IMR-90 (cell line): ENCODE data around the gene KCNK10. TPM values are rescaled to one million over a fixed set of nuclear protein-coding genes. Genes with fewer than 3 reads are reported as not detected.

ENCODE experiments used
- ATAC-seq: fragments of 200-7000 bp; cut with Tn5 transposase; 2 replicates; pipeline ENCODE4 v1.9.1; 2020; ENCODE audit warnings: low read depth, mild to moderate bottlenecking, moderate library complexity
- BruUV-seq: library from RNA; stranded (reverse); fragments of 400-500 nt; replicated peaks from 2 replicates; lab custom pipeline; 2021; lab: Mats Ljungman, UMichigan
- CTCF ChIA-PET: fragments of 300-600 bp; formaldehyde crosslinking; extraction: SDS; loops from one replicate; lab custom pipeline; 2021; ENCODE audit warnings: antibody characterized with exemption; lab: Yijun Ruan, JAX
- POLR2A ChIA-PET: fragments of 300-600 bp; sonication (Branson Sonifier 250); formaldehyde crosslinking; loops from one replicate; lab custom pipeline; 2022; ENCODE audit warnings: antibody characterized with exemption; ENCODE audit not compliant: unreplicated experiment; lab: Charles Lee
- DNase-seq: peaks from one replicate; pipeline ENCODE4 v3.0.0; 2013
- H2AFZ ChIP-seq: replicated peaks from 2 replicates; pipeline ENCODE3; 2013; ENCODE audit warnings: low read length, mild to moderate bottlenecking; ENCODE audit not compliant: poor library complexity
- H2AK5ac ChIP-seq: 2 replicates; pipeline ENCODE4 v1.6.1; 2013; ENCODE audit warnings: low read depth, low read length, inconsistent platforms
- H2AK9ac ChIP-seq: replicated peaks from 2 replicates; pipeline ENCODE3; 2013; ENCODE audit warnings: mild to moderate bottlenecking, low read depth, low read length, moderate library complexity; ENCODE audit not compliant: poor library complexity
- H2BK120ac ChIP-seq: 2 replicates; pipeline ENCODE4 v1.6.1; 2013; ENCODE audit warnings: low read depth, low read length, inconsistent platforms
- H2BK15ac ChIP-seq: 3 replicates; pipeline ENCODE4 v1.6.1; 2013; ENCODE audit warnings: low read depth, low read length, inconsistent platforms
- H2BK20ac ChIP-seq: 2 replicates; pipeline ENCODE4 v1.6.1; 2013; ENCODE audit warnings: low read depth, mild to moderate bottlenecking, inconsistent platforms, low read length, moderate library complexity
- H2BK5ac ChIP-seq: 2 replicates; pipeline ENCODE4 v1.6.1; 2013; ENCODE audit warnings: mild to moderate bottlenecking, low read depth, low read length, inconsistent platforms; ENCODE audit not compliant: poor library complexity, severe bottlenecking
- H3K14ac ChIP-seq: replicated peaks from 2 replicates; pipeline ENCODE4 v1.6.1; 2013; ENCODE audit warnings: low read depth, low read length, inconsistent platforms
- H3K18ac ChIP-seq: 2 replicates; pipeline ENCODE4 v1.6.1; 2013; ENCODE audit warnings: low read depth, low read length, control low read depth
- H3K23ac ChIP-seq: 2 replicates; pipeline ENCODE4 v1.6.1; 2013; ENCODE audit warnings: low read depth, low read length, inconsistent platforms
- H3K27ac ChIP-seq: 2 replicates; pipeline ENCODE4 v1.5.1; 2013; ENCODE audit warnings: mild to moderate bottlenecking, control low read depth, low read length; ENCODE audit not compliant: insufficient read depth
- H3K27me3 ChIP-seq: 2 replicates; pipeline ENCODE4 v1.6.1; 2013; ENCODE audit warnings: low read length; ENCODE audit not compliant: control insufficient read depth, insufficient read depth
- H3K36me3 ChIP-seq: 2 replicates; pipeline ENCODE4 v1.6.1; 2013; ENCODE audit warnings: low read length, mixed read lengths; ENCODE audit not compliant: control insufficient read depth, insufficient read depth
- H3K4ac ChIP-seq: 2 replicates; pipeline ENCODE4 v1.6.1; 2013; ENCODE audit warnings: low read depth, low read length, inconsistent platforms
- H3K4me1 ChIP-seq: 2 replicates; pipeline ENCODE4 v1.6.1; 2013; ENCODE audit warnings: low read length, mixed read lengths; ENCODE audit not compliant: control insufficient read depth, insufficient read depth
- H3K4me2 ChIP-seq: 2 replicates; pipeline ENCODE4 v1.6.1; 2013; ENCODE audit warnings: low read depth, mild to moderate bottlenecking, control low read depth, low read length, moderate library complexity
- H3K4me3 ChIP-seq: 2 replicates; pipeline ENCODE4 v1.5.1; 2013; ENCODE audit warnings: low read depth, mild to moderate bottlenecking, control low read depth, low read length, moderate library complexity; ENCODE audit not compliant: insufficient read depth
- H3K56ac ChIP-seq: 2 replicates; pipeline ENCODE4 v1.6.1; 2013; ENCODE audit warnings: low read length, inconsistent platforms; ENCODE audit not compliant: insufficient read depth; ENCODE audit errors: extremely low read depth
- H3K79me1 ChIP-seq, 2 experiments: 2 replicates each; pipeline ENCODE4 v1.6.1; 2013; ENCODE audit warnings: low read length in 2 of 2, inconsistent platforms in 1 of 2, low read depth in 1 of 2
- H3K9ac ChIP-seq: 2 replicates; pipeline ENCODE4 v1.6.1; 2013; ENCODE audit warnings: low read depth, low read length, control low read depth
- H3K9me1 ChIP-seq: 2 replicates; pipeline ENCODE4 v1.6.1; 2013; ENCODE audit warnings: low read length, inconsistent platforms; ENCODE audit not compliant: insufficient read depth
- H3K9me3 ChIP-seq: 2 replicates; pipeline ENCODE4 v1.6.1; 2013; ENCODE audit warnings: low read length; ENCODE audit not compliant: control insufficient read depth, insufficient read depth
- H4K20me1 ChIP-seq: 2 replicates; pipeline ENCODE4 v1.6.1; 2013; ENCODE audit warnings: low read length, inconsistent platforms; ENCODE audit not compliant: insufficient read depth
- H4K5ac ChIP-seq: 2 replicates; pipeline ENCODE4 v1.6.1; 2013; ENCODE audit warnings: mild to moderate bottlenecking, low read depth, low read length, control low read depth
- H4K8ac ChIP-seq, 2 experiments: 2 replicates each; pipeline ENCODE4 v1.6.1; 2013; ENCODE audit warnings: low read depth in 2 of 2, low read length in 2 of 2, control low read depth in 1 of 2, inconsistent platforms in 1 of 2
- H4K91ac ChIP-seq: 2 replicates; pipeline ENCODE4 v1.6.1; 2013; ENCODE audit warnings: low read depth, low read length, inconsistent platforms; ENCODE audit not compliant: insufficient read depth
- BHLHE40 ChIP-seq: fragments of 150-350 bp; IDR thresholded peaks from 2 replicates; pipeline ENCODE4 v1.6.1; 2016; ENCODE audit warnings: mild to moderate bottlenecking, low read depth, low read length
- CEBPB ChIP-seq: IDR thresholded peaks from 2 replicates; pipeline ENCODE4 v1.6.1; 2012; ENCODE audit warnings: low read depth, low read length, improper control_type of control experiment
- FOS ChIP-seq: fragments of 150-350 bp; IDR thresholded peaks from 2 replicates; pipeline ENCODE4 v1.6.1; 2016; ENCODE audit warnings: low read depth, low read length
- MAZ ChIP-seq: IDR thresholded peaks from 2 replicates; pipeline ENCODE4 v1.6.1; 2012; ENCODE audit warnings: low read depth, mild to moderate bottlenecking, low read length, improper control_type of control experiment, moderate library complexity, borderline replicate concordance
- MXI1 ChIP-seq: IDR thresholded peaks from 2 replicates; pipeline ENCODE4 v1.6.1; 2012; ENCODE audit warnings: low read depth, mild to moderate bottlenecking, low read length, moderate library complexity, borderline replicate concordance
- NFE2L2 ChIP-seq: fragments of 150-350 bp; IDR thresholded peaks from 2 replicates; pipeline ENCODE4 v1.6.1; 2016; ENCODE audit warnings: low read depth, mild to moderate bottlenecking, low read length
- RAD21 ChIP-seq: IDR thresholded peaks from 2 replicates; pipeline ENCODE4 v1.6.1; 2012; ENCODE audit warnings: low read length, improper control_type of control experiment
- RFX5 ChIP-seq: IDR thresholded peaks from 2 replicates; pipeline ENCODE4 v1.8.0; 2012; ENCODE audit warnings: low read depth, mild to moderate bottlenecking, low read length, moderate library complexity
- WGBS, 2 experiments: methylation state at CpG; one replicate each; pipeline versions ENCODE4 v1.1.5 to v1.1.7; 2013; ENCODE audit warnings: missing lambda C conversion rate in 2 of 2; ENCODE audit not compliant: insufficient read length in 1 of 2; ENCODE audit errors: extremely low coverage in 2 of 2; 5-methylcytosine and 5-hydroxymethylcytosine counted together
- dilution Hi-C: fragments of 300-500 bp; cut with HindIII; formaldehyde crosslinking; loops from one replicate; pipeline ENCODE4 v1.14.3; 2018; ENCODE audit warnings: low sequenced_read_pairs; ENCODE audit not compliant: unreplicated experiment
- in situ Hi-C: fragments of 300-500 bp; cut with MboI; formaldehyde crosslinking; loops from 3 replicates; pipeline ENCODE4 v1.14.3; 2019; ENCODE audit warnings: low sequenced_read_pairs, inconsistent platforms, mixed read lengths
- intact Hi-C: fragments of 100-400 bp; cut with micrococcal nuclease; formaldehyde crosslinking; loops from 2 replicates; pipeline ENCODE4 v1.10.0; 2022
- polyA plus RNA-seq, 3 experiments: library from polyadenylated mRNA; depleted of rRNA; stranded (reverse); fragments of >200 nt; gene quantifications; 2 replicates each; pipeline ENCODE4 v1.2.3, GENCODE V29; 2012; ENCODE audit warnings: low replicate concordance in 1 of 3
- total RNA-seq: library from RNA; depleted of rRNA; stranded (reverse); fragments of >200 nt; gene quantifications from 2 replicates; pipeline ENCODE4 v1.2.3, GENCODE V29; 2012

The KCNK10 gene
- total and polyA plus RNA-seq, 2 of the 4 experiments (the other 2 are of a cell fraction): not detected

- dilution Hi-C loops: no loop called here
- H3K4me1 ChIP-seq: no peaks in the 10 kb centered on the region
- DNase-seq (no peak), ATAC-seq (no peak)
- no peak overlapping the region for H2BK15ac ChIP-seq
- H2BK20ac ChIP-seq: no peak overlapping the region
- H4K91ac ChIP-seq: no peak overlapping the region
- no peaks in the 10 kb centered on the region for H4K20me1 ChIP-seq
- H3K4me2 ChIP-seq: no peak overlapping the region
- no peak overlapping the region for H3K14ac ChIP-seq
- H4K5ac ChIP-seq: no peak overlapping the region
- no peak overlapping the region for H2AK5ac ChIP-seq
- no peaks in the 10 kb centered on the region for H3K79me1 ChIP-seq
- no peak overlapping the region for H3K9ac ChIP-seq
- in situ Hi-C loops: no loop called here
- H3K36me3 ChIP-seq: no peaks in the 10 kb centered on the region
- CTCF ChIA-PET: interaction anchor here (1.0 kb wide), 1 partner anchor 33 kb away, joined by 3 read pairs; no protein-coding TSS in a partner anchor
- H3K9me3 ChIP-seq: 0 out of 2 replicates have a peak, but pooled peaks cover 2% of the 10 kb centered on the region
- no peak overlapping the region for H3K4ac ChIP-seq
- no peak overlapping the region for H3K27ac ChIP-seq
- WGBS, 2 experiments: 50% methylated on average over 1 of the region's 3 CpGs; no CpG with 5 or more reads in 1 of the 2 experiments
- H3K4me3 ChIP-seq: no peak overlapping the region
- no peak overlapping the region for H3K18ac ChIP-seq
- TF ChIP-seq FOS (no peak), RFX5 (no peak), CEBPB (no peak), MXI1 (no peak), BHLHE40 (no peak), MAZ (no peak), NFE2L2 (no peak), RAD21 (no peak)
- H3K56ac ChIP-seq: no peak overlapping the region
- no peak overlapping the region for H2AFZ ChIP-seq
- H4K8ac ChIP-seq: no peak overlapping the region
- H2BK120ac ChIP-seq: no peak overlapping the region
- no peak overlapping the region for H2BK5ac ChIP-seq
- H3K27me3 ChIP-seq: no peaks in the 10 kb centered on the region
- no peak overlapping the region for H3K23ac ChIP-seq
- no TSS peak for BruUV-seq
- no peak overlapping the region for H2AK9ac ChIP-seq
- intact Hi-C loops: no loop called here
- POLR2A ChIA-PET: no interaction called here
- H3K9me1 ChIP-seq: no peaks in the 10 kb centered on the region
Measured at GRCh38 chr14:88252498-88252897, 70.6 kb downstream of the KCNK10 start.
